ENCODE measurements around the gene TCEAL9. TPM values are rescaled to one million over a fixed set of nuclear protein-coding genes. Genes with fewer than 3 reads are reported as not detected.
A peak's percentile ranks its signal among the peaks of the same experiment; 100 is the strongest.

TCEAL9 gene
- total and polyA plus RNA-seq, 3 experiments from 2014 or later, result 1.0 to 3.4 (median 2.8) TPM

DNA sequence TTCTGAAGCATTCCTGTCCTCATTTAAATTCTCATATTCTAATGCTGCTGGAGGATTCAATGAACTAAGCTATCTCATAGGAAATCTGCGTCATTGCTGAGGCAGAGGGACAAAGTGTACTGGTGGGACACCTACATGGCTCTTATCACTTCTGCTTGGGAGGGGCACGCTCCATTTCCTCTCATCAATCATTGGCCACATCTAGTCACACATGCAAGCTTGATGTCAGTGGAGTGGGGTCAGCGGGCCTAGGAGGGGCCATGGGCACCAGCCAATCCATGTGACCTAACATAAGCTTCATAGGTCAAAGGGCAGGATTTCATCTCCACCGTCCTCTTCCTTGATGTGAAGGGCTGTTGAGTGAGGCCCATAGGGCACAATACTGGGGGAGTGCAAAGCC is 41.4 kb downstream of the TCEAL9 start:
- CTCF ChIA-PET, result no interaction called here

DNA sequence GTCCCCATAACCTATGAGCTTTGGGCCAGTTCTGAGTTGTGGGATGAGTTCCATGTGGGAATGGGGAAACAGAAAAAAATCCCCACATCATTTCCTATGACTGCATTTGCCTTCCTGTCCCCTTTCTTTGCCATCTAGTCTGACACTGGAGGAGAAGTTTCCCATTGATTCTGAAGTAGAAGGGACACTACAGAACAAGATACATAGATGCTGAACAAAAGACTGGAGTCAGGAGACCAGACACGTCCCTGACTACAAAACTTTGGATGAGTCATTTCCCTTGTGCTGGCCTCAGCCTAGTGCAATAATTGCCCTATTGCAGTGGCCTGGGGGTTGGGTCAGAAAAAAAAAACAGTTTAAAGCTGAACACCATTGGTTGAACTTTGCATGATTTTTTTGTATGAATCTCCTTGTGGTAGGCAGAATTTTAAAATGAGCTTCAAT is 42.1 kb downstream of the TCEAL9 start:
- Histone ChIP-seq H3K27ac (ENCODE audit: low read depth, low read length) (no peak overlapping the region), H3K4me1 (ENCODE audit: insufficient read depth, low read length) (no peaks in the 10 kb centered on the region), H3K36me3 (ENCODE audit: insufficient read depth, low read length) (no peaks in the 10 kb centered on the region), H3K9me3 (ENCODE audit: low read length) (no peaks in the 10 kb centered on the region), H3K27me3 (ENCODE audit: insufficient read depth, low read length, poor library complexity, severe bottlenecking) (no peaks in the 10 kb centered on the region), H3K4me3 (ENCODE audit: low read length) (no peak overlapping the region)
- Mint-ChIP-seq H3K4me1 (no peaks in the 10 kb centered on the region), H3K27me3 (peaks cover 7 to 13% of the 10 kb centered on the region in 2 donors), H3K27ac (no peak overlapping the region), H3K4me3 (no peak overlapping the region), H3K36me3 (no peaks in the 10 kb centered on the region), H3K9me3 (no peaks in the 10 kb centered on the region)
- POLR2A ChIA-PET, result no interaction called here
- CTCF ChIA-PET, result no interaction called here
- no peak for DNase-seq

More for the DNA sequence above, 41.4 kb downstream of the TCEAL9 start:
- Histone ChIP-seq H3K9me3 (ENCODE audit: low read length) (no peaks in the 10 kb centered on the region), H3K27ac (ENCODE audit: low read depth, low read length) (no peak overlapping the region), H3K36me3 (ENCODE audit: insufficient read depth, low read length) (no peaks in the 10 kb centered on the region), H3K4me1 (ENCODE audit: insufficient read depth, low read length) (no peaks in the 10 kb centered on the region), H3K27me3 (ENCODE audit: insufficient read depth, low read length, poor library complexity, severe bottlenecking) (no peaks in the 10 kb centered on the region), H3K4me3 (ENCODE audit: low read length) (no peak overlapping the region)
- Mint-ChIP-seq H3K36me3 (no peaks in the 10 kb centered on the region), H3K4me3 (no peak overlapping the region), H3K9me3 (no peaks in the 10 kb centered on the region), H3K27me3 (peaks cover 8 to 13% of the 10 kb centered on the region in 2 donors), H3K27ac (no peak overlapping the region), H3K4me1 (no peaks in the 10 kb centered on the region)
- no peak for DNase-seq
- POLR2A ChIA-PET, result no interaction called here

DNA sequence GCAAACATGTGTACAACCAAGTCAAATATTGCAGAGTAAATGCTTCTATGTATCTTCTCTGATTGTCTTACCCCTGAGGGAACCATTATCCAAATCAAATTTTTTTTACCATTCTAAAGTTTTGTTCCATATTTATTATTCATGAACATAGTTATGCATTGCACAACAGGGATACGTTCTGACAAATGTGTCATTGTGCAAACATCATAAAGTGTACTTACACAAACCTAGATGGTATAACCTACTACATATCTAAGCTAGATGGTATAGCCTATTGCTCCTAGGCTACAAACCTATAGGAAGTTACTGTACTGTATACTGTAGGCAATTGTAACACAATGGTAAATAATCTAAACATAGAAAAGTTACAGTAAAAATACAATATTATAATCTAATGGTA is 43.4 kb downstream of the TCEAL9 start:
- H3K4me1 Mint-ChIP-seq, result peaks cover 6 to 7% (median 6%) of the 10 kb centered on the region in 3 donors
- H3K27ac Mint-ChIP-seq, result no peak overlapping the region
- CTCF ChIA-PET, result no interaction called here
- peaks cover 9 to 13% of the 10 kb centered on the region in 2 donors for H3K27me3 Mint-ChIP-seq
- H3K4me3 ChIP-seq (ENCODE audit: low read length), result no peak overlapping the region
- no peaks in the 10 kb centered on the region for H3K9me3 ChIP-seq (ENCODE audit: low read length)
- no peaks in the 10 kb centered on the region for H3K9me3 Mint-ChIP-seq
- H3K36me3 Mint-ChIP-seq, result no peaks in the 10 kb centered on the region
- H3K27ac ChIP-seq (ENCODE audit: low read depth, low read length), result no peak overlapping the region
- no peak overlapping the region for H3K4me3 Mint-ChIP-seq
- POLR2A ChIA-PET, result no interaction called here
- H3K27me3 ChIP-seq (ENCODE audit: insufficient read depth, low read length, poor library complexity, severe bottlenecking), result no peaks in the 10 kb centered on the region
- H3K4me1 ChIP-seq (ENCODE audit: insufficient read depth, low read length), result no peaks in the 10 kb centered on the region
- DNase-seq, result no peak
- no peaks in the 10 kb centered on the region for H3K36me3 ChIP-seq (ENCODE audit: insufficient read depth, low read length)

DNA sequence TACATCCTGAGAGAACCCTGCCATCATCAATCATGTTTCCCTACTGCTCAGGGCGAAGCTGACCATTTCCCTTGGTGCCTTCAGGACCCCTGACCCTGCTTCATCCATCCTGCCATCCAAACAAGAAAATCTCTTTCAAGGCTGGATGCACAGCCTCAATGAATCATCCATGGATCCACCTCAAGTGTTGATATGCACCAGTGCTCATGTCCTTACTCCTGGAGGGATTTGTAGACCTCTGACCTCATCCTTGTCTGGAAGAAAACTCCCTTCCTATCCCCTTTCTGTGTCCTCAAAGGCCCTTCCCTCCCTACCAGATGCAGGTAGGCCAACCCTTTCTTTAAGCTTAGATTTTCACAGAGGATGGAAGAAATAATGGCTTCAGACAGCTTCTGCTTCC is 44.6 kb downstream of the TCEAL9 start:
- Histone ChIP-seq H3K4me3 (ENCODE audit: low read length) (no peak overlapping the region), H3K27me3 (ENCODE audit: insufficient read depth, low read length, poor library complexity, severe bottlenecking) (no peaks in the 10 kb centered on the region), H3K9me3 (ENCODE audit: low read length) (no peaks in the 10 kb centered on the region), H3K4me1 (ENCODE audit: insufficient read depth, low read length) (no peaks in the 10 kb centered on the region), H3K36me3 (ENCODE audit: insufficient read depth, low read length) (no peaks in the 10 kb centered on the region), H3K27ac (ENCODE audit: low read depth, low read length) (no peak overlapping the region)
- no peak overlapping the region for H3K4me3 Mint-ChIP-seq
- ChIA-PET CTCF (no interaction called here), POLR2A (no interaction called here)
- H3K9me3 Mint-ChIP-seq, result no peaks in the 10 kb centered on the region
- H3K36me3 Mint-ChIP-seq, result no peaks in the 10 kb centered on the region
- H3K27ac Mint-ChIP-seq, result no peak overlapping the region
- H3K4me1 Mint-ChIP-seq, result peaks cover 6 to 13% (median 7%) of the 10 kb centered on the region in 3 donors
- DNase-seq, result no peak
- H3K27me3 Mint-ChIP-seq, result peaks cover 9 to 15% of the 10 kb centered on the region in 2 donors

DNA sequence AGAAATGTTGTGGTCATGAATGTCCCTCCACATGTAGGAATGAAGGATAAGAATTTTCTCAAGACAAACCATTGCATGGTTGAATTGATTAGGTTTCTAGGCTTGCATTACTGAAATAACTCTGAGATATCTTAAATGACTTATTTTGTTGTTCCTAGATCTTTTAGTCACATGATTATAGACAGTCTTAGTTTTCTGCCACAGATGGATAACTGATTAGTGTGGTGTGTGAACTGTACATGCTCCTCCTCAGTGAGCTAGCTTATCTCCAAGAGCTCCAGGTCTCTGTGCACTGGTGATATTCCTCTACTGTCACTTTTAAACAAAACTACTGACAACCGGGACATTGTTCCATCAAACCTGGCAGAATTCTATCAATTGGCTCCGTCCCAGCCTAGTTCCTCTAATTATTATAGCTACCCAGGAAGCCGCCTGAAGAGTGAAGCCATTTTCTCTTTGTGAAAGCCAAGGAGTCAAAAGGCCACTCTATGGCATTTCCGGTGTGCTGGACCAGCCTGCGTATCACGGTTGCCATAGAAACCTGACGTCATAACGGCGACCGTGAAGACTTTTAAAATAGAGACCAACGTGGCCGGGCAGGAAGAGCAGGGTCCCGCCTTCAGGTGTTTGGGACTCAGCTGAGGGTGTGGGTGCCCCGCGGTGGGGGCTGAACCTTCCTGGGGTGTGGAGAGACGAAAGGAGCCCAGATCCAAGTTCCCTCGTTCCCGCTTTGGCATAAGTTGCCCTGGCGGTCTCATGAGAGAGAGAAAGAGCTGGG is 48.1 kb downstream of the TCEAL9 start:
- H3K27ac ChIP-seq (ENCODE audit: low read depth, low read length), result no peak overlapping the region
- H3K4me1 ChIP-seq (ENCODE audit: insufficient read depth, low read length), result no peaks in the 10 kb centered on the region
- no peaks in the 10 kb centered on the region for H3K27me3 ChIP-seq (ENCODE audit: insufficient read depth, low read length, poor library complexity, severe bottlenecking)
- CTCF ChIA-PET, result interaction anchor here (1.1 kb wide), 1 partner anchor 59 kb away, joined by 3 read pairs; no protein-coding TSS in a partner anchor
- Mint-ChIP-seq H3K27me3 (peaks cover 8 to 13% of the 10 kb centered on the region in 2 donors), H3K4me3 (peak overlapping the region; percentile 53 to 79 (median 71)), H3K4me1 (peaks cover 6 to 13% (median 7%) of the 10 kb centered on the region in 3 donors), H3K36me3 (no peaks in the 10 kb centered on the region), H3K9me3 (no peaks in the 10 kb centered on the region), H3K27ac (peak overlapping the region in 4 of 8 donors; percentile 26 to 87 (median 42))
- DNase-seq, result peak in 4 of 5 donors; percentile 2 to 54 (median 20)
- POLR2A ChIA-PET, result interaction anchor here (0.6 kb wide), 1 partner anchor 11 kb away, joined by 3 read pairs; no protein-coding TSS in a partner anchor
- H3K36me3 ChIP-seq (ENCODE audit: insufficient read depth, low read length), result no peaks in the 10 kb centered on the region
- no peaks in the 10 kb centered on the region for H3K9me3 ChIP-seq (ENCODE audit: low read length)
- H3K4me3 ChIP-seq (ENCODE audit: low read length), result peak overlapping the region; percentile 41

DNA sequence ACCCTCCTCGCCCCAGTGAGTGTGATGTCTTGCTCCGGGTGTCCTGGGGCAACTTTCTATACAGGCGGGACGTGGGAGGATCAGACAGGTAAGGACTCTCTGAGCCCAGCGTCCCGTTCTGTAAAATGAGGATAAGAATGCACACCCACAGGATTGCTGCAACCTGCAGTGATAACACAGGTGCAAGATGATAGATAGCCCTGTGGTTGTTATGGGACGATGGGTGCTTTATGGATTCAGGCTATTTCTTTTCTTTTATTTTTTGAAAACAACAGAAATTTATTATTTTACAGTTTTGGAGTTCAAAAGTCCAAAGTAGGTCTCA is 48.7 kb downstream of the TCEAL9 start:
- POLR2A ChIA-PET, result no interaction called here
- Histone ChIP-seq H3K4me3 (ENCODE audit: low read length) (peak overlapping the region; percentile 41), H3K9me3 (ENCODE audit: low read length) (no peaks in the 10 kb centered on the region), H3K36me3 (ENCODE audit: insufficient read depth, low read length) (no peaks in the 10 kb centered on the region), H3K27ac (ENCODE audit: low read depth, low read length) (no peak overlapping the region), H3K4me1 (ENCODE audit: insufficient read depth, low read length) (no peaks in the 10 kb centered on the region), H3K27me3 (ENCODE audit: insufficient read depth, low read length, poor library complexity, severe bottlenecking) (no peaks in the 10 kb centered on the region)
- H3K9me3 Mint-ChIP-seq, result no peaks in the 10 kb centered on the region
- peaks cover 6 to 13% (median 7%) of the 10 kb centered on the region in 3 donors for H3K4me1 Mint-ChIP-seq
- CTCF ChIA-PET, result interaction anchor here (1.1 kb wide), 1 partner anchor 59 kb away, joined by 3 read pairs; no protein-coding TSS in a partner anchor
- peak overlapping the region in 2 of 8 donors; percentile 53 to 87 for H3K27ac Mint-ChIP-seq
- DNase-seq, result no peak
- peaks cover 9 to 16% of the 10 kb centered on the region in 2 donors for H3K27me3 Mint-ChIP-seq
- H3K36me3 Mint-ChIP-seq, result no peaks in the 10 kb centered on the region
- peak overlapping the region; percentile 53 to 79 (median 71) for H3K4me3 Mint-ChIP-seq

DNA sequence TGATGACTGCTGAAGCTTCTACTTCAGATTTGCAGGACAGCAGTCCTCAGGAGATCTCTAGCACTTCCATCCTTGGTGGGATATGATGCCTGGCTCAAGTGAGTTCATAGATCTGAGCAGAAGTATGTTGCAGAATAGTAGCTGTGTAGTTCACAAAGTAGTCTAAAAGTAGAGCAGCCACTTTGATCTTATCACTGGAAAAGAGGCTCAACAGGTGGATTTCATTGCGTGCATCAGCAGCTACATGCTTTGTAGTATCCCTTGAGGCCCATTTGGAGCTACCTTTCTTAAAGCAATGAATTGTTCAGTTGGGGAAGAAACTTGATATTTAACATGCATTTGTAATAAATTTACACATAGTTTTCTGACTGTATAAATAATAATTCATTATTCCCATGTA is 50.0 kb downstream of the TCEAL9 start:
- H3K36me3 Mint-ChIP-seq, result no peaks in the 10 kb centered on the region
- no peaks in the 10 kb centered on the region for H3K4me1 ChIP-seq (ENCODE audit: insufficient read depth, low read length)
- H3K9me3 Mint-ChIP-seq, result peaks cover 0 to 2% (median 0%) of the 10 kb centered on the region in 5 donors
- no peak overlapping the region for H3K27ac ChIP-seq (ENCODE audit: low read depth, low read length)
- ChIA-PET POLR2A (no interaction called here), CTCF (no interaction called here)
- no peaks in the 10 kb centered on the region for H3K36me3 ChIP-seq (ENCODE audit: insufficient read depth, low read length)
- peaks cover 8 to 10% of the 10 kb centered on the region in 2 donors for H3K27me3 Mint-ChIP-seq
- H3K4me3 ChIP-seq (ENCODE audit: low read length), result no peak overlapping the region
- no peak overlapping the region for H3K4me3 Mint-ChIP-seq
- H3K9me3 ChIP-seq (ENCODE audit: low read length), result no peaks in the 10 kb centered on the region
- no peak for DNase-seq
- no peaks in the 10 kb centered on the region for H3K27me3 ChIP-seq (ENCODE audit: insufficient read depth, low read length, poor library complexity, severe bottlenecking)
- H3K27ac Mint-ChIP-seq, result no peak overlapping the region
- H3K4me1 Mint-ChIP-seq, result peaks cover 6 to 13% (median 7%) of the 10 kb centered on the region in 3 donors

DNA sequence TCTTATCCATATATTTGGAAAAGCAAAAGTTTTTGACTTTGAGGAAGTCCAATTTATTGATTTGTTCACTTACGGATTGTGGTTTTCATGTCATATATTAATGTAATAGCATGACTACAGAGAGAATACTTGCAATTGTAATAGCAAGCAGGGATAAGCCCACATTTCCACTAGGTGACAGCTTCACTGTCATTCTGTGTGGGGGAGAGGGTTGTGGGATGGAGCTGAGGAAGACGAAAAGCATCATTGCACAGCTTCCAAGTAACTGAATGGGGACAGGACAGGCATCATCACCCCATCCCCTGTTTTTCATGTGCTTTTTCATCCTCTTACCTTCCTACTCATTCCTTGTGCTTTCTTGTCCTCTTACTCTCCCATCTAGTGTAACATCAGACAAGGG is 51.5 kb downstream of the TCEAL9 start:
- Histone ChIP-seq H3K36me3 (ENCODE audit: insufficient read depth, low read length) (no peaks in the 10 kb centered on the region), H3K4me1 (ENCODE audit: insufficient read depth, low read length) (no peaks in the 10 kb centered on the region), H3K27me3 (ENCODE audit: insufficient read depth, low read length, poor library complexity, severe bottlenecking) (no peaks in the 10 kb centered on the region), H3K9me3 (ENCODE audit: low read length) (no peaks in the 10 kb centered on the region), H3K4me3 (ENCODE audit: low read length) (no peak overlapping the region), H3K27ac (ENCODE audit: low read depth, low read length) (no peak overlapping the region)
- Mint-ChIP-seq H3K36me3 (no peaks in the 10 kb centered on the region), H3K9me3 (peaks cover 0 to 2% (median 0%) of the 10 kb centered on the region in 5 donors), H3K27me3 (peaks cover 8 to 10% of the 10 kb centered on the region in 2 donors), H3K4me1 (peaks cover 6 to 13% (median 7%) of the 10 kb centered on the region in 3 donors), H3K27ac (no peak overlapping the region), H3K4me3 (no peak overlapping the region)
- no peak for DNase-seq
- ChIA-PET POLR2A (no interaction called here), CTCF (no interaction called here)
